Stimulated activated memory B cell treated with anti-CD40 and anti-IgM and Interleukin-4, amounts not matched to agents 10 μg/mL and 1 μg/mL and 100 μg/mL, for 72 hours (primary cell): ENCODE measurements around the gene TIMD4.

Experiments
- ATAC-seq: fragments of 150-1000 bp; cut with Tn5 transposase; 2 replicates; pipeline ENCODE4 v1.10.0; 2021
- H3K27ac Mint-ChIP-seq: one replicate; pipeline ENCODE4 v1.8.0; 2022; ENCODE audit warnings: mild to moderate bottlenecking, mixed read lengths
- H3K27me3 Mint-ChIP-seq: one replicate; pipeline ENCODE4 v1.8.0; 2022; ENCODE audit warnings: mixed read lengths
- H3K36me3 Mint-ChIP-seq: one replicate; pipeline ENCODE4 v1.8.0; 2022; ENCODE audit warnings: mixed read lengths
- H3K4me1 Mint-ChIP-seq: one replicate; pipeline ENCODE4 v1.8.0; 2022; ENCODE audit warnings: mixed read lengths
- H3K4me3 Mint-ChIP-seq: one replicate; pipeline ENCODE4 v1.8.0; 2022; ENCODE audit warnings: mild to moderate bottlenecking, moderate library complexity, mixed read lengths
- H3K9me3 Mint-ChIP-seq: one replicate; pipeline ENCODE4 v1.8.0; 2022; ENCODE audit warnings: mixed read lengths

Gene TIMD4

GRCh38 chr5:156909180-156909579, 53.8 kb downstream of the TIMD4 start:
- no peaks in the 10 kb centered on the region for H3K27me3 Mint-ChIP-seq
- H3K4me1 Mint-ChIP-seq, result peaks cover 15% of the 10 kb centered on the region
- ATAC-seq, result no peak
- H3K4me3 Mint-ChIP-seq, result no peak overlapping the region
- no peaks in the 10 kb centered on the region for H3K9me3 Mint-ChIP-seq
- H3K36me3 Mint-ChIP-seq, result no peaks in the 10 kb centered on the region
- H3K27ac Mint-ChIP-seq, result no peak overlapping the region

GRCh38 chr5:156907667-156908066, 55.4 kb downstream of the TIMD4 start:
- H3K27me3 Mint-ChIP-seq, result no peaks in the 10 kb centered on the region
- no peaks in the 10 kb centered on the region for H3K4me1 Mint-ChIP-seq
- H3K9me3 Mint-ChIP-seq, result no peaks in the 10 kb centered on the region
- ATAC-seq, result no peak
- H3K27ac Mint-ChIP-seq, result no peak overlapping the region
- no peaks in the 10 kb centered on the region for H3K36me3 Mint-ChIP-seq
- H3K4me3 Mint-ChIP-seq, result no peak overlapping the region

GRCh38 chr5:156906807-156907206, 56.2 kb downstream of the TIMD4 start:
- Mint-ChIP-seq H3K27ac (no peak overlapping the region), H3K36me3 (no peaks in the 10 kb centered on the region), H3K4me1 (no peaks in the 10 kb centered on the region), H3K4me3 (no peak overlapping the region), H3K27me3 (no peaks in the 10 kb centered on the region), H3K9me3 (no peaks in the 10 kb centered on the region)
- ATAC-seq, result no peak

GRCh38 chr5:156896546-156896945, 66.5 kb downstream of the TIMD4 start:
- Mint-ChIP-seq H3K27ac (no peak overlapping the region), H3K36me3 (no peaks in the 10 kb centered on the region)

GRCh38 chr5:156893517-156893916, 69.5 kb downstream of the TIMD4 start:
- no peaks in the 10 kb centered on the region for H3K9me3 Mint-ChIP-seq
- peaks cover 19% of the 10 kb centered on the region for H3K4me1 Mint-ChIP-seq
- peak; percentile 66 for ATAC-seq
- no peak overlapping the region for H3K4me3 Mint-ChIP-seq
- peak overlapping the region; percentile 40 for H3K27ac Mint-ChIP-seq
- H3K36me3 Mint-ChIP-seq, result no peaks in the 10 kb centered on the region
- H3K27me3 Mint-ChIP-seq, result no peaks in the 10 kb centered on the region

More at GRCh38 chr5:156896546-156896945, 66.5 kb downstream of the TIMD4 start:
- no peak for ATAC-seq
- no peak overlapping the region for H3K4me3 Mint-ChIP-seq
- H3K27me3 Mint-ChIP-seq, result no peaks in the 10 kb centered on the region
- peaks cover 19% of the 10 kb centered on the region for H3K4me1 Mint-ChIP-seq
- no peaks in the 10 kb centered on the region for H3K9me3 Mint-ChIP-seq

- Mint-ChIP-seq H3K4me3 (no peak overlapping the region), H3K9me3 (no peaks in the 10 kb centered on the region), H3K4me1 (peaks cover 19% of the 10 kb centered on the region), H3K27me3 (no peaks in the 10 kb centered on the region), H3K27ac (peak overlapping the region; percentile 40), H3K36me3 (no peaks in the 10 kb centered on the region)
- no peak for ATAC-seq
These were observed 70.2 kb downstream of the TIMD4 start for GRCh38 chr5:156892864-156893263.

- Mint-ChIP-seq H3K4me1 (peaks cover 19% of the 10 kb centered on the region), H3K36me3 (no peaks in the 10 kb centered on the region), H3K9me3 (no peaks in the 10 kb centered on the region), H3K4me3 (no peak overlapping the region), H3K27ac (peak overlapping the region; percentile 40), H3K27me3 (no peaks in the 10 kb centered on the region)
- ATAC-seq, result no peak
These were observed 70.8 kb downstream of the TIMD4 start for GRCh38 chr5:156892223-156892622.

GRCh38 chr5:156888520-156888919, 74.5 kb downstream of the TIMD4 start:
- Mint-ChIP-seq H3K27me3 (no peaks in the 10 kb centered on the region), H3K4me3 (no peak overlapping the region), H3K9me3 (no peaks in the 10 kb centered on the region), H3K36me3 (no peaks in the 10 kb centered on the region), H3K27ac (no peak overlapping the region), H3K4me1 (peaks cover 14% of the 10 kb centered on the region)
- ATAC-seq, result no peak

- H3K27me3 Mint-ChIP-seq, result peaks cover 15% of the 10 kb centered on the region
- H3K4me3 Mint-ChIP-seq, result no peak overlapping the region
- no peaks in the 10 kb centered on the region for H3K36me3 Mint-ChIP-seq
- ATAC-seq, result no peak
- no peak overlapping the region for H3K27ac Mint-ChIP-seq
- H3K9me3 Mint-ChIP-seq, result no peaks in the 10 kb centered on the region
- no peaks in the 10 kb centered on the region for H3K4me1 Mint-ChIP-seq
These were observed 79.6 kb downstream of the TIMD4 start for GRCh38 chr5:156883316-156883875.

- no peaks in the 10 kb centered on the region for H3K9me3 Mint-ChIP-seq
- no peak overlapping the region for H3K27ac Mint-ChIP-seq
- H3K27me3 Mint-ChIP-seq, result peaks cover 29% of the 10 kb centered on the region
- no peak for ATAC-seq
- no peaks in the 10 kb centered on the region for H3K36me3 Mint-ChIP-seq
- no peak overlapping the region for H3K4me3 Mint-ChIP-seq
- H3K4me1 Mint-ChIP-seq, result no peaks in the 10 kb centered on the region
These were observed 83.3 kb downstream of the TIMD4 start for GRCh38 chr5:156879665-156880285.

- Mint-ChIP-seq H3K27me3 (peaks cover 8% of the 10 kb centered on the region), H3K4me3 (no peak overlapping the region), H3K27ac (no peak overlapping the region), H3K36me3 (no peaks in the 10 kb centered on the region), H3K9me3 (peaks cover 19% of the 10 kb centered on the region), H3K4me1 (no peaks in the 10 kb centered on the region)
- no peak for ATAC-seq
These were observed 91.8 kb downstream of the TIMD4 start for GRCh38 chr5:156871212-156871611.

- peaks cover 6% of the 10 kb centered on the region for H3K27me3 Mint-ChIP-seq
- no peak overlapping the region for H3K27ac Mint-ChIP-seq
- H3K36me3 Mint-ChIP-seq, result no peaks in the 10 kb centered on the region
- no peak for ATAC-seq
- no peak overlapping the region for H3K4me3 Mint-ChIP-seq
- H3K4me1 Mint-ChIP-seq, result no peaks in the 10 kb centered on the region
- peaks cover 19% of the 10 kb centered on the region for H3K9me3 Mint-ChIP-seq
These were observed 92.6 kb downstream of the TIMD4 start for GRCh38 chr5:156870498-156870839.
